DLD1 (cell line): ENCODE results near the gene WDFY3.
"Not testable (repeated sequence)": the region's sequence is repeated elsewhere in the genome, so short reads cannot be mapped to it uniquely, and the experiment has no call there.

ENCODE experiments used
- in situ Hi-C: cut with HindIII; loops from 2 replicates; pipeline ENCODE4 v1.10.0; 2017; ENCODE audit warnings: low sequenced_read_pairs

WDFY3 gene

GRCh38 chr4:84730375-84730774, 236.1 kb downstream of the WDFY3 start:
- in situ Hi-C loops, result no loop called here

DNA sequence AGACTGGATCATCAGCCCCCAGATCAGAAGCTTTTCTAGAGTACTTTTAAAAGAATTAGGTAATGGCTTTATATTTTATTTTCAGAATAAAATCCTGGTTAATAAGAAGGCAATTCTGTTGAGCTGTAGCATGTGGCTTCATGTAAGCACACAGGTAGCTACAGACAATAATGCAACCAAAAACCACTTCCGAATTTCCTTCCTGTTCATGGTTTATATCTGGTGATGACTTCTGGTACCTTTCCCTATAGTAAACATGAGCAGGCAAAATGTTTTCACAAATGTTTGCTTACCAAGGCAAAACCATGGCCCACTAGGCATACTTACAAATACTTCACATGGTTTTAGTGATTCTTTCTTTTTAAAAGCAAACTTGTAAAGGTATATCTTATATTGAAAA, 239.0 kb downstream of the WDFY3 start:
- in situ Hi-C loops, result no loop called here

- in situ Hi-C loops, result no loop called here
These were observed 240.1 kb downstream of the WDFY3 start for GRCh38 chr4:84726356-84726755.

GRCh38 chr4:84722720-84723119, 243.8 kb downstream of the WDFY3 start:
- in situ Hi-C loops, result no loop called here

- in situ Hi-C loops, result no loop called here
These were observed 247.4 kb downstream of the WDFY3 start for GRCh38 chr4:84719115-84719514.

- in situ Hi-C loops, result no loop called here
These were observed 247.8 kb downstream of the WDFY3 start for GRCh38 chr4:84718699-84719098.

DNA sequence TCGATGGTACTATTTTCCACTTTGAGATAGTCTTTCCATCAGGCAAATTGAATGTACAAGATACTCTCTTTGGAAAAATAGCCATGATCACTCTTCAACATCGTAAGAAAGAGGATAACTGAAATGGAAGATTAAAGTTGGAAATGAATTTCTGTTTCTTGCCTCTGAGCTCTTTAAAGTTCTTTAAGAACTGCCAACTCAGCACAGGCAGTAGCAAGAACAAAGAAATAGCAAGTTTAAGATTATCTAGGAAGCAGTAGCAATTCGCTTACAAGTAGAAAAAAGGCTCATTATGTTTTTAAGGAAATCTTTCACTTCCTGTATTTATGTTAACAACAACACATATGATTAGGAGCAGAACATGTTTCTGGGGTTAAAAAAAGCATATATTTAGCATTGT, 255.9 kb downstream of the WDFY3 start:
- in situ Hi-C loops, result no loop called here

- in situ Hi-C loops, result no loop called here
These were observed 257.9 kb downstream of the WDFY3 start for GRCh38 chr4:84708406-84709135.

GRCh38 chr4:84706286-84706685, 260.2 kb downstream of the WDFY3 start:
- in situ Hi-C loops, result no loop called here

- in situ Hi-C loops, result no loop called here
These were observed 267.4 kb downstream of the WDFY3 start for GRCh38 chr4:84699001-84699671.

DNA sequence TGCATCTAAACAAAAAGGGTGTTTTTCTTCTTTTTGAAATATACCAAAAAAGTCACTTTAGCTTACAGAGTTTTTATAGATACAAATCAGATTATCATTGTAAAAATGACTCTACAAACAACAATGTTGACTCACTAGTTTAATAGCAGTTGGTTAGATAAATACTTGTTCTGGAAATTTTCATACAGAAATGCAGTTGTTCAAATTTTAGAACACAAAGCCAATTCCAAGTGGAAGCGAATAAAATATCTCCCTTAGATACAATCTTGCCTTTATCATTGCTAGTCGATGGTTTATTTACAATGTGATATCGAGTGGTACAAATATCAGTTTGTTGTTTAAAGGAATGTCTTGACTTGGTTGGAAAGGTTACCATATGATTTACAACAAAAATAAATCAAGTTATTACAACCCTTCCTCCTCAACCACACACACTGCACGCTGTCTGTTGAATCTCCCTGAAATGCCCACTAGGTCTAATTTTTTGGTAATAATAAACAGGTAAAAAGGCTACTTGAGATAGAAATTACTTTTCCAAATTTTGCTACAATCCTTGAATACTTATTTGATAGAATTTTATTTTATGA, 268.8 kb downstream of the WDFY3 start:
- in situ Hi-C loops, result no loop called here

DNA sequence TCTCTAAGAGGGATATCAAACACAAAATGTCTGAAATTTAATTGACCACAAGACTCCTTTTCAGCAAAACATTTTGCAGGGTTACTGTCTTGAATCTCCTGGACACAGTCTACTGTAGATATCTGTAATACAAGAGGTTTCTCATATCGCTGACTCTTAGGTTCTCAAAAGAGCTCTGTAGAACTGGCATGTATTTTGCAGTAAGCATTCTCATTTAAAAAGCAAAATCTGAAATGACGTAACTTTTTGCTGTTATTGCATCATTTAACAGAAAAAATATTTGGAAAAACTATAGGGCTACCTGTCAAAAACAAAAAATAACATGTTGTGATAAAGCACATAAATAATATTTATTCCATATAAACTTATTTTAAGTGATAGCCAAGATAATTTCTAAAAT, 269.3 kb downstream of the WDFY3 start:
- in situ Hi-C loops, result no loop called here

- in situ Hi-C loops, result no loop called here
These were observed 274.7 kb downstream of the WDFY3 start for GRCh38 chr4:84691800-84692199.

GRCh38 chr4:84691170-84691691, 275.3 kb downstream of the WDFY3 start:
- in situ Hi-C loops, result no loop called here

DNA sequence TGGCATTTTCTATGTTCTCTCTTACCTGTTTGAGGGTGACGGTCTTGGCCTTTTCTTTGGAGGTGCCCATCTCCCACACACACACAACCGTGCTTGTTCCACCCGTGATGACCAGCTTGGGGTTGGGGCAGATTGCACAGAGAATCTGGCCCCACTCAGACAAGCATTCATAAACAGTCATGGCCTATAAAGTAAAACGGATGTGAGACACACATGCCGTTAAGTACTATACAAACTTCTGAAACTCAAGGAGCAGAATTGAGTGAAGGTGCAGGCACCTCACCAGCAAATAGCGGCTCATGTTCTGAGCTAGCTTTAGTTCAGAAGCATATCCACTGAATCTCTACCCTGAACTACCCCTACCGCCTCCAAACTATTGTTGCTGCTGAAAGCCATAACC, 276.0 kb downstream of the WDFY3 start:
- in situ Hi-C loops, result no loop called here

DNA sequence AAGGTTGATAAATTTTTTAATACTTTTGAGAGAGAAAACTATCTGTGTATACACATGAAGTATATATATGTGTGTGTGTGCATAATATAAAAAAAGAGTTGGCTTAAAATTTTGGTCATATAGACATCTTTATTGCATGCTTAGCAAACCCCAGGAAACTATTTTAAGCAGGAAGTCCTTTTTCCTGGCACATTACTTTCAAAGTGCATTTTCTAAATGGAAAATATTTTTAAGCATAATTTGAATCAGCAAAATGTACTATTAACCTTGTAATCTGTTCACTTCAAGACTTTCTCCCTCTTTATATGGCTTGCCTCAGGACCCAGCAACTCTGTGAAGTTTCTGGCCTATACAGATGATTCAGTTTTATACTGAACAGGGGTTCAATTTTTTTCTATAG, 277.3 kb downstream of the WDFY3 start:
- in situ Hi-C loops, result no loop called here

DNA sequence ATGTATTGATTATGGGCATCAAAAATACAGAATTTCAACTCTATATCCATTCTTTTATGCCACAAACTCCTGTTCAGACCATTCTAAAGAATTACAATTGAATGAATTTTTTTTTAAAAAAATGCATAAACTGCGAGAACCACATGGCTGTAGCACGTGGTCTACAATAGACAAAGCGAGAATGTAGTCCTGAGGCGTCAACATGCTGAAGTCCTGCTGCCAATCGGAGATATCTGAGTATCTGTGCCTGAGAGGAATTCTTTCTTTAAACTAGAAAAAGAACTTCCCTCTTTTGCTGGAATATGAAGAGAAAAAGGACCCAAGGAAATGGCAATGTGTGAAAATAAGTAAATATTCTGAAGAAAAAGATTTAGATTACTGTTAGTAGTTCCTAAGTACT, 277.9 kb downstream of the WDFY3 start:
- in situ Hi-C loops, result no loop called here

DNA sequence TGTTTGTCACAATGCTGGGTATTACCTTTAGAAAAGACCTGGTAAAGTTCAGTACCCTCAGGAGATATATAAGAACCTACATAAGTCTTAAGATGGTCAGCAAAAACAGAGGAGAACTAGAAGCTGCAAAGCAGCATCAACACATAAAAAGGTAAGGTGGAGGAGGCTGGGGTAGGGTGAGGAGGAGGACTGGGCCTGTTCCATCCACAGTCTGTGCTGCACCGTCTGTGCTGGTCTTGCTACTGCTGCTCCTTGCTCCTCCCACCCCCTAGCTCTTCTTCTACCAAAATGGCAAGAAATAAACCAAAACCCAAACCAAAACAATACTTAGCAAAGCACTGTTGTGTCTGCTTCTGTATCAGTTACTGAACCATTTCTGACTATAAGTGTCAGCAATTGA, 281.4 kb downstream of the WDFY3 start:
- in situ Hi-C loops, result no loop called here

DNA sequence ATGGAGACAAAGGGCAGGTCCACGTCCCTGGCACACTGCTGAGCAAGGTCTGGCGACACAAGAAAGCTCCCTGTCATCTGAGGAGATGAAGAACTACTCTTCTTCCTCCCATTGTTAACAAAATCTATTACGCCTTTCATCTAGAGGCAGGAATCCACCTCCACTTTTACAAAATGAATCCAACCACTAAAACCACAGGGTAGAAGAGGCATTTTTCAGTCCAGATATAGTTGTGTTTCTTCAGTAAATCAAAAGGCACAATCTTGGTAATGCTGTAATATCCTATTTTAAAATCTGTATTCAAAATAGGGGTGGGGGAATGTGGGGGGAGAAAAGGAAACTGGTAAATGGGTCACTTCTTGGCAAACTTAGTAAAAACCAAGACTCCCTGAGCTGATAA, 282.1 kb downstream of the WDFY3 start:
- in situ Hi-C loops, result no loop called here

GRCh38 chr4:84683064-84683850, 283.2 kb downstream of the WDFY3 start:
- in situ Hi-C loops, result no loop called here

DNA sequence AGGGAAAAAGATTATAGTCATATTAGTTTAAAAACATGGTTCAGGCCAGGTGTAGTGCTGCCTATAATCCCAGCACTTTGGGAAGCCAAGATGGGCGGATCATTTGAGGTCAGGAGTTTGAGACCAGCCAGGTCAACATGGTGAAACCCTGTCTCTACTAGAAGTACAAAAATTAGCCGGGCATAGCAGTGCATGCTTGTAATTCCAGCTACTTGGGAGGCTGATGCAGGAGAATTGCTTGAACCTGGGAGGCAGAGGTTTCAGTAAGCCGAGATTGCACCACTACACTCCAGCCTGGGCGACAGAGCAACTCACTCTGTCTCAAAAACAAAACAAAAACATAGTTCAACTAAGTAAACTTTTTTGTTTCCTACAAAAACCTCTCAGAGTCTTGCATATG, 283.8 kb downstream of the WDFY3 start:
- in situ Hi-C loops, result not testable (repeated sequence)
